Inferior parietal cortex (tissue), 1 donor: ENCODE results near the gene B4GALT3.

Experiments used
- DNase-seq: peaks from one replicate; pipeline ENCODE4 v3.0.0-alpha.2; 2016; ENCODE audit errors: extremely low spot score

B4GALT3 gene

DNA sequence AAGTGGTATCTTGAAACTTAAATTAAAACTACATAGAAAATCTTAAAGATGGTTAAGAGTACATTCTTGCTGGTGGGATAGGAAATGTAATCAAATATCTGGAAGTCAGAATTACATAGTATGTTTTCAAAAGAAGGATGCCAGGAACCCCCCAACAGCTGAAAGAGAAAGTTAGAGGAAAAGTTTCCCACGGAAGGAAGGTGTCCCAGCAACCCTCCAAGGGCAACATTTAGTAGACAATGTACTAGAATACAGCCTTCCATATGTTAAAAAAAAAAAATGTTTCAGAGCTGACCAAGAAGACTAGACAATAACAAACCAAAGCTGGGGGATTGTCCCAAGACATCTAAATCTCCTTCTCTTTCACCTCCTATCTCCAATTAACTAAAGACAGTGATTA lies 47.0 kb downstream of the B4GALT3 start:
- DNase-seq, result no peak

GRCh38 chr1:161128591-161129420 lies 48.5 kb downstream of the B4GALT3 start:
- no peak for DNase-seq

- no peak for DNase-seq
These were observed 49.7 kb downstream of the B4GALT3 start for GRCh38 chr1:161127649-161128048.

- DNase-seq, result no peak
These were observed 54.3 kb downstream of the B4GALT3 start for GRCh38 chr1:161122967-161123366.

GRCh38 chr1:161121834-161122233 lies 55.5 kb downstream of the B4GALT3 start:
- DNase-seq, result no peak
